Gastroesophageal sphincter (tissue), 4 donors: Measurements from ENCODE around the gene COG4. TPM values are rescaled to one million over a fixed set of nuclear protein-coding genes. Genes with fewer than 3 reads are reported as not detected.

Source experiments
- ATAC-seq: fragments of 150-250 bp; one replicate; pipeline ENCODE4 v1.9.1; 2016; ENCODE audit warnings: mild to moderate bottlenecking, moderate library complexity
- H3K27ac ChIP-seq, 4 donors: fragments of 200-600 bp; sonication (generic) in 3 of 4; 1 replicate in 3 of 4; 2 replicates in 1 of 4; pipeline ENCODE4 v1.5.1; 2016 to 2019
- H3K27me3 ChIP-seq: fragments of 200-600 bp; sonication (generic); one replicate; pipeline ENCODE4 v1.5.1; 2019
- H3K36me3 ChIP-seq, 2 donors: fragments of 200-600 bp; sonication (generic); one replicate each; pipeline ENCODE4 v1.5.1; 2019; ENCODE audit warnings: control low read depth in 1 of 2
- H3K4me1 ChIP-seq, 3 donors: fragments of 200-600 bp; sonication (generic); 1 replicate in 2 of 3; 2 replicates in 1 of 3; pipeline ENCODE4 v1.5.1; 2016 to 2019; ENCODE audit warnings: control low read depth in 2 of 3
- H3K4me3 ChIP-seq, 2 donors: fragments of 200-600 bp; sonication (generic); one replicate each; pipeline ENCODE4 v1.5.1; 2019; ENCODE audit warnings: mild to moderate bottlenecking in 1 of 2, moderate library complexity in 1 of 2
- H3K9me3 ChIP-seq, 3 donors: fragments of 200-600 bp; sonication (generic); one replicate each; pipeline ENCODE4 v1.5.1; 2017 to 2019; ENCODE audit warnings: control low read depth in 2 of 3
- CTCF ChIP-seq, 4 experiments: fragments of 200-600 bp in 2 of 4; fragments of 450-650 bp in 2 of 4; sonication (generic) in 1 of 4; IDR thresholded peaks; one replicate each; pipeline ENCODE4 v1.5.1; 2017 to 2019; ENCODE audit warnings: antibody characterized with exemption in 4 of 4, mild to moderate bottlenecking in 2 of 4, moderate library complexity in 2 of 4
- EP300 ChIP-seq: sonication (generic); formaldehyde crosslinking; IDR thresholded peaks from one replicate; pipeline ENCODE4 v1.6.1; 2017; ENCODE audit warnings: antibody characterized with exemption, mild to moderate bottlenecking
- POLR2A ChIP-seq, 2 donors: fragments of 450-650 bp; IDR thresholded peaks; one replicate each; pipeline ENCODE4 v1.6.1; 2017; ENCODE audit warnings: antibody characterized with exemption in 2 of 2, mild to moderate bottlenecking in 2 of 2, moderate library complexity in 1 of 2
- POLR2AphosphoS5 ChIP-seq: sonication (generic); formaldehyde crosslinking; IDR thresholded peaks from one replicate; pipeline ENCODE4 v1.6.1; 2017; ENCODE audit warnings: antibody characterized with exemption
- whole genome bisulfite sequencing, 2 donors: methylation state at CpG; one replicate each; pipeline ENCODE4 v1.1.5; 2018; ENCODE audit warnings: low coverage in 1 of 2; 5-methylcytosine and 5-hydroxymethylcytosine counted together
- total RNA-seq, 4 donors: library from RNA; depleted of rRNA; stranded (reverse); fragments of >200 nt; gene quantifications; one replicate each; pipeline ENCODE4 v1.1.0, GENCODE V29; 2016

COG4 gene
- total RNA-seq, 4 donors from 2014 or later = 32.3 to 37.4 (median 35.0) TPM

DNA sequence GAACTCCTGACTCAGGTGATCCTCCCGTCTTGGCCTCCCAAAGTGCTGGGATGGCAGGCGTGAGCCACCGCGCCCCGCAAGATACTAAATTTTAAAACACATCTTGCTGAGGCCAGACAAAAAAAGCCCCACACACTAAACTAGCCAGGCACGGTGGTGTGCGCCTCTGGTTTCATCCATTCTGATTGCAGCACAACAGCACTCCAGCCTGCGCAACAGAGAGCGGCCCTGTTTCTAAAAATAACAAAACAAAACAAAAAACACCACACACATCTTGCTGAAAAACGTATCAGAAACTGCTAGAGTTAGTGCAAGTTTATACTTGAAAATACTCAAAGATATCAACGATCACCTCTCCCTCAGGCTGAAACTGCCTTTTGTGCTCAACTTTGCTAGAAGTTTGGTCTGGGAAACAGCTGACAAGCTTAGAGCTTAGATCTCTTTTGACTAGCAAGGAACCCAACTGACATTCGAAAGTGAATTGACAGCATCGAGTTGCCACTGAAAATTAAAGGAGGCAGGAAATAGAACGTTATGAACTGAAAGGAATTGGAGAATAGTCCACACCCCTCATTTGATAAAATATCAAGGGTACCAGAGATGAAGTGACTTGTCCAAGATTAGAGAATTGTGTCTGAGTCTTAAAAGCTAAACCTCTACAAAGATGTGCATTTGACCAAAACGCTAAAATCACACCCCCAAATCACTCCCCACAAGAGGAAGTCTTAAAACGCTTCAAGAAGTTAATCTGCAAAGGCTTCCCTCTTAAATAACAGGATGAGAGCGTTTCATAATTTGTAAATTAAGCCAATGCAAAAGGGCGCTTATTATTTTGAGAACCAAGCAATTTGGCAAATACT, 908 bp downstream of the COG4 start:
- Histone ChIP-seq H3K27me3 (no peaks in the 10 kb centered on the region), H3K27ac (peak overlapping the region in 3 of 4 donors; percentile 64 to 91 (median 87)), H3K4me3 (peak overlapping the region; percentile 88 to 96), H3K4me1 (peaks cover 0 to 47% (median 25%) of the 10 kb centered on the region in 3 donors), H3K36me3 (peaks cover 0 to 35% of the 10 kb centered on the region in 2 donors), H3K9me3 (no peaks in the 10 kb centered on the region)
- TF ChIP-seq CTCF (IDR thresholded peaks at IDR 0.05) (no peak), EP300 (no peak), POLR2A (IDR thresholded peaks at IDR 0.05) (no peak), POLR2AphosphoS5 (no peak)
- WGBS, 2 donors = 14 to 46% methylated on average over 10 to 12 of the region's 18 CpGs
- no peak for ATAC-seq

DNA sequence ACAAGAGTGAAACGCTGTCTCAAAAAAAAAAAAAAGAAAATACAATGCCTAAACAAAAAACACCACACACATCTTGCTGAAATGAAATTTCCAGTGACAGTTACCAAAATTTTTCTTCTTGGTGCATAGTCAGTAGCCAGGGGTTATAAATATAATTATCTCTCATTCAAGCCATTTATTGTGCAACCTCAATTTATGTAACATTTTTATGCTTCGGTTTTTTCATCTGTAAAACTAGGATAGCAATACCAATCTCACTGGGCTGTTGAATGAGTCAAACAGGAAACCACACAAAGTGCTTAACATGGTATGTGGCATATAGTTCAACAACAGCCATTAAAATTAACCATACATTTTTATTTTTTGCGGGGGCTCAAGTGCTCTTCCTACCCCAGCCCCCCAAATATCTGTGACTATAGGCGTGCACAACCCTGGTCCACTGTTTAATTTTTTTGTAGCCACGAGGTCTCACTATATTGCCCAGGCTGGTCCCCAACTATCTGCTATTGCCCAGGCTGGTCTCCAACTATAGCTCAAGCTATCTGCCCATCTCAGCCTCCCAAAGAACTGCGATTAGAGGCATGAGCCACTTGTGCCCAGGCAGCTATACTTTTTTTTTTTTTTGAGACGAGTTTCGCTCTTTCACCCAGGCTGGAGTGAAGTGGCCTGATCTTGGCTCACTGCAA, 2.6 kb downstream of the COG4 start:
- Histone ChIP-seq H3K4me3 (no peak overlapping the region), H3K4me1 (peaks cover 0 to 30% (median 15%) of the 10 kb centered on the region in 3 donors), H3K27ac (no peak overlapping the region), H3K36me3 (peaks cover 0 to 38% of the 10 kb centered on the region in 2 donors), H3K27me3 (no peaks in the 10 kb centered on the region), H3K9me3 (no peaks in the 10 kb centered on the region)
- ATAC-seq = no peak
- 75 to 90% methylated on average over 3 to 8 of the region's 8 CpGs for WGBS, 2 donors
- TF ChIP-seq EP300 = no peak
- no peak for TF ChIP-seq POLR2A (IDR thresholded peaks at IDR 0.05)
- no peak for TF ChIP-seq CTCF (IDR thresholded peaks at IDR 0.05)
- no peak for TF ChIP-seq POLR2AphosphoS5

GRCh38 chr16:70512456-70512855, 10.9 kb downstream of the COG4 start:
- H3K27me3 ChIP-seq = no peaks in the 10 kb centered on the region
- H3K9me3 ChIP-seq = peaks cover 0 to 1% (median 0%) of the 10 kb centered on the region in 3 donors
- H3K4me1 ChIP-seq = no peaks in the 10 kb centered on the region
- no peak overlapping the region for H3K4me3 ChIP-seq
- no peak for ATAC-seq
- H3K36me3 ChIP-seq = peaks cover 0 to 100% of the 10 kb centered on the region in 2 donors
- TF ChIP-seq POLR2AphosphoS5 (no peak), CTCF (IDR thresholded peaks at IDR 0.05) (no peak)
- H3K27ac ChIP-seq = no peak overlapping the region
- 73 to 81% methylated on average over 5 of the region's 5 CpGs for WGBS, 2 donors

- no peak overlapping the region for H3K27ac ChIP-seq
- ATAC-seq = no peak
- peaks cover 0 to 100% of the 10 kb centered on the region in 2 donors for H3K36me3 ChIP-seq
- no peak for TF ChIP-seq POLR2A (IDR thresholded peaks at IDR 0.05)
- TF ChIP-seq POLR2AphosphoS5 = no peak
- TF ChIP-seq EP300 = no peak
- no peak for TF ChIP-seq CTCF (IDR thresholded peaks at IDR 0.05)
- WGBS, 2 donors = 90 to 100% methylated on average over 1 of the region's 1 CpG
- H3K4me1 ChIP-seq = no peaks in the 10 kb centered on the region
- no peaks in the 10 kb centered on the region for H3K27me3 ChIP-seq
- H3K9me3 ChIP-seq = peaks cover 0 to 1% (median 0%) of the 10 kb centered on the region in 3 donors
- H3K4me3 ChIP-seq = no peak overlapping the region
Measured at GRCh38 chr16:70511833-70512232, 11.5 kb downstream of the COG4 start.
